Measurements from ENCODE around the gene NHERF2.

DNA sequence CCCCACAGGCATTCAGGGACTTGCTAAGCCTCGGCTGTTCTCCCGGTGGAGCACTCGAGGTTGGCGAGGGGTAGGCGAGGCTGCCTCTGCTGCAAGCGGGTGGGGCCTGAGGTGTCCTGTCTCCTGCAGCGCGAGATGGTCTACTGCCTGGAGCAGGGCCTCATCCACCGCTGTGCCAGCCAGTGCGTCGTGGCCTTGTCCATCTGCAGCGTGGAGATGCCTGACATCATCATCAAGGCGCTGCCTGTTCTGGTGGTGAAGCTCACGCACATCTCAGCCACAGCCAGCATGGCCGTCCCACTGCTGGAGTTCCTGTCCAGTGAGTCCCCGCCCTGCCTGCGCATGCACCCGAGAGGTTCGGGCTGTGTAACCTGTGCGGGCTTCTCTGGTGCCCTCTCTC, 47.4 kb downstream of the NHERF2 start:
- TF ChIP-seq, protein P1, sequence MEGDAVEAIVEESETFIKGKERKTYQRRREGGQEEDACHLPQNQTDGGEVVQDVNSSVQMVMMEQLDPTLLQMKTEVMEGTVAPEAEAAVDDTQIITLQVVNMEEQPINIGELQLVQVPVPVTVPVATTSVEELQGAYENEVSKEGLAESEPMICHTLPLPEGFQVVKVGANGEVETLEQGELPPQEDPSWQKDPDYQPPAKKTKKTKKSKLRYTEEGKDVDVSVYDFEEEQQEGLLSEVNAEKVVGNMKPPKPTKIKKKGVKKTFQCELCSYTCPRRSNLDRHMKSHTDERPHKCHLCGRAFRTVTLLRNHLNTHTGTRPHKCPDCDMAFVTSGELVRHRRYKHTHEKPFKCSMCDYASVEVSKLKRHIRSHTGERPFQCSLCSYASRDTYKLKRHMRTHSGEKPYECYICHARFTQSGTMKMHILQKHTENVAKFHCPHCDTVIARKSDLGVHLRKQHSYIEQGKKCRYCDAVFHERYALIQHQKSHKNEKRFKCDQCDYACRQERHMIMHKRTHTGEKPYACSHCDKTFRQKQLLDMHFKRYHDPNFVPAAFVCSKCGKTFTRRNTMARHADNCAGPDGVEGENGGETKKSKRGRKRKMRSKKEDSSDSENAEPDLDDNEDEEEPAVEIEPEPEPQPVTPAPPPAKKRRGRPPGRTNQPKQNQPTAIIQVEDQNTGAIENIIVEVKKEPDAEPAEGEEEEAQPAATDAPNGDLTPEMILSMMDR (IDR thresholded peaks at IDR 0.05; ENCODE audit: low read length), result no peak
- TF ChIP-seq EZH2phosphoT487 (IDR thresholded peaks at IDR 0.05; ENCODE audit: low read length) (no peak), EZH2 (optimal IDR thresholded peaks at IDR 0.05; ENCODE audit: low read depth, low read length) (no peak)
